ENCODE measurements around the gene EHMT1.

DNA sequence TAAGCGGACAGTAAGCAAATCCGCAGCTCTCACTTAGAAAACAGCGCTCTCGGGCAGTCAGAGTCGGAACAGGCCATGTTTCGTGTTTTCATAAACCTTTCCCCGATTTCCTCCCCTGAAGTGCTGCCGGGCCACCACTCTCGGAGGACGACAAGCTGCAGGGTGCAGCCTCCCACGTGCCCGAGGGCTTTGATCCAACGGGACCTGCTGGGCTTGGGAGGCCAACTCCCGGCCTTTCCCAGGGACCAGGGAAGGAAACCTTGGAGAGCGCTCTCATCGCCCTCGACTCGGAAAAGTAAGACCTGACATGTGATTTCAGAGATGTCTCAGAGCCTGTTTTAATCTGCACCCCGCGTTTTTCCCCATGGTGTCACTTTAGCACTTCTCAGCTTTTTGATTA, 159.0 kb downstream of the EHMT1 start:
- TF ChIP-seq POLR2AphosphoS5 (IDR thresholded peaks at IDR 0.05; ENCODE audit: low read depth, low read length), result no peak
- TF ChIP-seq CREB1 (IDR thresholded peaks at IDR 0.05), result no peak
- TF ChIP-seq POLR2A (IDR thresholded peaks at IDR 0.05; ENCODE audit: control extremely low read depth in 1 of 2, low read depth in 2 of 2, low read length in 2 of 2), result no peak
- no peak for TF ChIP-seq RFX5 (IDR thresholded peaks at IDR 0.05; ENCODE audit: borderline replicate concordance, low read depth, low read length)
- no peak for TF ChIP-seq JUN (IDR thresholded peaks at IDR 0.05; ENCODE audit: low read depth, low read length)

All from H1 (cell line).